Measurements from ENCODE around the gene GIPR.

The GIPR gene

GRCh38 chr19:45730368-45731288, 62.6 kb downstream of the GIPR start, which contains the start of gene FBXO46:
Gene FBXO46 (minus strand): TSS chr19:45730896. CDS start chr19:45713495, 17,401 bp downstream.
- in situ Hi-C loops (cut with MboI; ENCODE audit: low sequenced_read_pairs) = no loop called here

Measured in HL-60/S4 treated with phorbol 12-myristate 13-acetate at 8.2 ng/mL for 4 days and 3 days (cell line).